IPS DF 6.9 (cell line): ENCODE data around the gene PLS3.

Experiments used
- DNase-seq: peaks from one replicate; pipeline ENCODE4 v3.0.0-alpha.2; 2013; ENCODE audit warnings: low read depth, low spot score
- H3K27ac ChIP-seq: one replicate; pipeline ENCODE4 v1.5.1; 2013; ENCODE audit warnings: low read length, control low read depth
- H3K27me3 ChIP-seq: 2 replicates; pipeline ENCODE4 v1.6.1; 2013; ENCODE audit warnings: mild to moderate bottlenecking, low read length; ENCODE audit not compliant: control insufficient read depth, insufficient read depth
- H3K36me3 ChIP-seq: 2 replicates; pipeline ENCODE4 v1.6.1; 2013; ENCODE audit warnings: low read length; ENCODE audit not compliant: control insufficient read depth, insufficient read depth
- H3K4me1 ChIP-seq: 2 replicates; pipeline ENCODE4 v1.6.1; 2013; ENCODE audit warnings: low read length; ENCODE audit not compliant: control insufficient read depth, insufficient read depth
- H3K4me3 ChIP-seq: 2 replicates; pipeline ENCODE4 v1.5.1; 2013; ENCODE audit warnings: mild to moderate bottlenecking, low read length
- H3K9me3 ChIP-seq: 2 replicates; pipeline ENCODE4 v1.6.1; 2013; ENCODE audit warnings: low read length, inconsistent platforms; ENCODE audit not compliant: control insufficient read depth, insufficient read depth
- WGBS: extraction: QIAGEN DNeasy Blood & Tissue Kit; methylation state at CpG from one replicate; pipeline ENCODE4 v1.1.7; 2013; ENCODE audit warnings: mixed read lengths, missing lambda C conversion rate; ENCODE audit not compliant: insufficient read length, insufficient coverage; 5-methylcytosine and 5-hydroxymethylcytosine counted together

The PLS3 gene

GRCh38 chrX:115690511-115691216, 129.7 kb downstream of the PLS3 start:
- H3K27ac ChIP-seq: no peak overlapping the region
- H3K36me3 ChIP-seq: no peaks in the 10 kb centered on the region
- H3K27me3 ChIP-seq: no peaks in the 10 kb centered on the region
- no peak overlapping the region for H3K4me3 ChIP-seq
- DNase-seq: no peak
- WGBS: no CpG with 5 or more reads among the region's 4 CpGs
- H3K9me3 ChIP-seq: no peaks in the 10 kb centered on the region
- no peaks in the 10 kb centered on the region for H3K4me1 ChIP-seq

GRCh38 chrX:115693476-115693875, 132.5 kb downstream of the PLS3 start:
- Histone ChIP-seq H3K9me3 (no peaks in the 10 kb centered on the region), H3K4me1 (peaks cover 1% of the 10 kb centered on the region; the same call in 1 of the 2 replicates), H3K27me3 (no peaks in the 10 kb centered on the region), H3K4me3 (no peak overlapping the region), H3K36me3 (no peaks in the 10 kb centered on the region), H3K27ac (peak overlapping the region; percentile 92)
- WGBS: no CpG with 5 or more reads among the region's 6 CpGs
- no peak for DNase-seq

DNA sequence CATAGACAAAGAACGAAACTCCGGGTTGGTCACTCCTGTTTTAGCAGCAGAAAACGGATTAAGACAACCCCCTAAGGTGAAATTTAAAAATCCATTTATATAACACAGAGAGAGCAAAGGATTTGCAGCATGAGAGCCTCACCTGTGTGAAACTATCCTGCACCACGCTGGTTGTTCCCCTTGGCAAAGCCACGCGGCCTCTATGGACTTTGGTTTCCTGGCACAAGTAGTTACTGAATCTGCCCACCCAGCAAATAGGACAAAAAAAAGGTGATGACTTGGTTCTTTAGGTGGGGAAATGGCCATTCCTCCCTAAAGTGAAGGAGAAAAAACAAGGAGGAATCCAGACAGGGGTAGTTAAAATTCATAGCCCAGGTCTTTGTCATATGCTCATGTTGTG, 133.1 kb downstream of the PLS3 start:
- Histone ChIP-seq H3K4me1 (peaks cover 1% of the 10 kb centered on the region; the same call in 1 of the 2 replicates), H3K27me3 (no peaks in the 10 kb centered on the region), H3K36me3 (no peaks in the 10 kb centered on the region), H3K4me3 (no peak overlapping the region), H3K27ac (peak overlapping the region; percentile 92), H3K9me3 (no peaks in the 10 kb centered on the region)
- DNase-seq: no peak
- no CpG with 5 or more reads among the region's 6 CpGs for WGBS

DNA sequence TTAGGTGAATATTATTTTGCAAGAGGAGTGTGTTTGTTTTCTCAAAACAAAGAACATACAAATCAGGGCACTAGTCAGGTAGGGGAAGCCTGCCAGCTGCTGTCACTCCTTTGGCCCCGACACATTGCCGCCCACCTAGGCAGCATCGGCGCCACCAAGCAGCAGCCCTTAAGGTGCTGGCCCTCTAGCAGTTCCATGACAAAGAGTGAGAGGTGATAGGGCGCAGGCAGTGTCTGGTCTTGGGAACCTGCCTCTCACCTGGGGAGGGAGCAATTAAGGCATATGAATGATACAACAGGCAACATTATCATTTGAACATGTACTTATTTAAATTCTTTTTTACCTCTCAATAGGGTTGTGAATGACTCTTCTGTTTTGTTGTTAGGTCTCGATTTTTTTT, 135.1 kb downstream of the PLS3 start:
- Histone ChIP-seq H3K36me3 (no peaks in the 10 kb centered on the region), H3K27me3 (no peaks in the 10 kb centered on the region), H3K4me3 (no peak overlapping the region), H3K9me3 (no peaks in the 10 kb centered on the region), H3K4me1 (peaks cover 1% of the 10 kb centered on the region; the same call in 1 of the 2 replicates), H3K27ac (no peak overlapping the region)
- DNase-seq: no peak
- WGBS: no CpG with 5 or more reads among the region's 6 CpGs

DNA sequence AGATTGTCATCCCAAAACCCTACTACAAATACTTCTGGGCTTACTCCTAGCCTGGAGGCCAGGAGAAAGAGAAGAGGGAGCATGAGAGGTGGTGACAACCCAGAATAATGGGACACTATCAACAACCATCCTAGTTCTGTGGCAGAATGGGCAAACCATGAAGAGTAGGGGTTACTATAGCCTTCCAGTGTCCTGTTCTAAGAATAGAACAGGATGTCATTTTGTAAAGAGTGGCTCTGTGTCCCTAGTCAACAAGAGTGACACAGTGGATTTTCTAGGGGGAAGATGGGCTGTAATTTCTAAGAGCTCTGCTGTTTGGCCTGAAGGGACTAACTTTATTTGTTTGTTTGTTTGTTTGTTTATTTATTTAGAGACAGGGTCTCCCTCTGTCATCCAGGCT, 136.0 kb downstream of the PLS3 start:
- Histone ChIP-seq H3K27me3 (no peaks in the 10 kb centered on the region), H3K27ac (no peak overlapping the region), H3K9me3 (no peaks in the 10 kb centered on the region), H3K36me3 (no peaks in the 10 kb centered on the region), H3K4me1 (peaks cover 1% of the 10 kb centered on the region; the same call in 1 of the 2 replicates), H3K4me3 (no peak overlapping the region)
- DNase-seq: no peak

GRCh38 chrX:115697806-115698205, 136.8 kb downstream of the PLS3 start:
- no peaks in the 10 kb centered on the region for H3K36me3 ChIP-seq
- H3K27ac ChIP-seq: no peak overlapping the region
- no peaks in the 10 kb centered on the region for H3K27me3 ChIP-seq
- no CpG with 5 or more reads among the region's 2 CpGs for WGBS
- H3K9me3 ChIP-seq: no peaks in the 10 kb centered on the region
- no peak overlapping the region for H3K4me3 ChIP-seq
- DNase-seq: no peak
- peaks cover 1% of the 10 kb centered on the region; the same call in 1 of the 2 replicates for H3K4me1 ChIP-seq
